Esophagus squamous epithelium (tissue), 5 donors: ENCODE results near the gene CACNG4. TPM values are rescaled to one million over a fixed set of nuclear protein-coding genes. Genes with fewer than 3 reads are reported as not detected.

Experiments used
- DNase-seq: peaks from one replicate; lab custom pipeline; 2025; lab: John Stamatoyannopoulos, UW
- H3K27ac ChIP-seq, 4 donors: fragments of 200-600 bp; sonication (generic); one replicate each; pipeline ENCODE4 v1.5.1; 2016 to 2019; ENCODE audit warnings: mild to moderate bottlenecking in 1 of 4
- H3K27me3 ChIP-seq, 4 donors: fragments of 200-600 bp; sonication (generic); 1 replicate in 3 of 4; 2 replicates in 1 of 4; pipeline versions ENCODE4 v1.5.1 to v1.6.0; 2017 to 2021; ENCODE audit warnings: antibody characterized with exemption in 1 of 4
- H3K36me3 ChIP-seq, 3 donors: fragments of 200-600 bp; sonication (generic); one replicate each; pipeline ENCODE4 v1.5.1; 2016 to 2019
- H3K4me1 ChIP-seq, 3 donors: fragments of 200-600 bp; sonication (generic); one replicate each; pipeline ENCODE4 v1.5.1; 2017 to 2019
- H3K4me3 ChIP-seq, 4 donors: fragments of 200-600 bp; sonication (generic); 1 replicate in 3 of 4; 2 replicates in 1 of 4; pipeline ENCODE4 v1.5.1; 2016 to 2019; ENCODE audit warnings: mild to moderate bottlenecking in 2 of 4, moderate library complexity in 1 of 4
- H3K9me3 ChIP-seq, 3 donors: fragments of 200-600 bp; sonication (generic); one replicate each; pipeline ENCODE4 v1.5.1; 2016 to 2019
- CTCF ChIP-seq, 6 experiments: fragments of 450-650 bp in 4 of 6; fragments of 200-600 bp in 2 of 6; sonication (generic) in 2 of 6; IDR thresholded peaks; one replicate each; pipeline ENCODE4 v1.5.1; 2016 to 2019; ENCODE audit warnings: antibody characterized with exemption in 6 of 6, mild to moderate bottlenecking in 4 of 6, moderate library complexity in 4 of 6
- POLR2A ChIP-seq, 4 donors: fragments of 450-650 bp; IDR thresholded peaks; one replicate each; pipeline ENCODE4 v1.6.1; 2017; ENCODE audit warnings: antibody characterized with exemption in 4 of 4, mild to moderate bottlenecking in 4 of 4, moderate library complexity in 3 of 4
- WGBS, 2 donors: methylation state at CpG; one replicate each; pipeline ENCODE4 v1.1.5; 2018; 5-methylcytosine and 5-hydroxymethylcytosine counted together
- intact Hi-C: fragments of 100-400 bp; cut with DNase I; formaldehyde crosslinking; loops from one replicate; pipeline ENCODE4 v1.15.0; 2022
- total RNA-seq, 4 donors: library from RNA; depleted of rRNA; stranded (reverse); fragments of >200 nt; gene quantifications; one replicate each; pipeline ENCODE4 v1.1.0, GENCODE V29; 2016
- donor health status: DM: yes; HTN: yes; CAD: no.

The CACNG4 gene
- total RNA-seq, 4 donors from 2014 or later, result 0.08 to 0.38 (median 0.31) TPM; not detected in 1

- peaks cover 3 to 59% (median 9%) of the 10 kb centered on the region in 3 donors for H3K36me3 ChIP-seq
- no peak overlapping the region for H3K27ac ChIP-seq
- no peaks in the 10 kb centered on the region for H3K4me1 ChIP-seq
- H3K9me3 ChIP-seq, result no peaks in the 10 kb centered on the region
- TF ChIP-seq CTCF (IDR thresholded peaks at IDR 0.05) (no peak), POLR2A (IDR thresholded peaks at IDR 0.05) (no peak)
- no peaks in the 10 kb centered on the region for H3K27me3 ChIP-seq
- H3K4me3 ChIP-seq, result no peak overlapping the region
- WGBS, 2 donors, result 66 to 93% methylated on average over 2 of the region's 2 CpGs
- intact Hi-C loops, result no loop called here
- DNase-seq, result no peak
Observed at GRCh38 chr17:67080804-67081203, 116.3 kb downstream of the CACNG4 start.

- 56 to 61% methylated on average over 1 of the region's 1 CpG for WGBS, 2 donors
- TF ChIP-seq POLR2A (IDR thresholded peaks at IDR 0.05), result no peak
- TF ChIP-seq CTCF (IDR thresholded peaks at IDR 0.05), result no peak
- no peak overlapping the region for H3K27ac ChIP-seq
- H3K36me3 ChIP-seq, result peaks cover 3 to 59% (median 13%) of the 10 kb centered on the region in 3 donors
- no peaks in the 10 kb centered on the region for H3K27me3 ChIP-seq
- no peaks in the 10 kb centered on the region for H3K9me3 ChIP-seq
- H3K4me3 ChIP-seq, result no peak overlapping the region
- no peaks in the 10 kb centered on the region for H3K4me1 ChIP-seq
- intact Hi-C loops, result no loop called here
- DNase-seq, result no peak
Observed at GRCh38 chr17:67082107-67082506, 117.6 kb downstream of the CACNG4 start.

Other genes with a start within 250 kb of the CACNG4 start
- gene CACNG5, start 129.6 kb upstream of the CACNG4 start, total RNA-seq, result not detected
- not detected for gene CACNG1, start 79.8 kb downstream of the CACNG4 start, total RNA-seq